ENCODE data around the gene POU1F1. TPM values are rescaled to one million over a fixed set of nuclear protein-coding genes. Genes with fewer than 3 reads are reported as not detected.

The POU1F1 gene
- total and polyA plus RNA-seq, 2 of the 8 experiments (the other 6 are each of a cell fraction or from before 2014, with no cell fraction given): not detected

DNA sequence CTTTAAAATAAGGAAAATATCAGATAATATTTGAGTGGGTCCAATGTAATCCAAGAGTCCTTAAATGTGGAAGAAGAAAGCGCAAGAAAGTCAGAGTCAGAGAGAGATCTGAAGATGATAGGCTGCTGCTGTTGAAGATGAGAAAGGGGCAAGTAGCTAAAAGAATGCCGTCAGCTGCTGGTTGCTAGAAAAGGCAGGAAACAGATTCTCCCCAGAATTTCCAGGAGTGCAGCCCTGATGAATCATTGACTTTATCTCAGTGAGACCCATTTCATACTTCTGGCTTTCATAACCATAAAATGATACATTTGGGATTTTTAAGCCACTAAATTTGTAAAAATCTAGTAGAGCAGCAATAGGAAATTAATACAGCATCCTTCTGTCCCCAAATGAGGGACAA lies 56.8 kb downstream of the POU1F1 start:
- no peak overlapping the region for H3K4me3 ChIP-seq (ENCODE audit: extremely low read depth in 1 of 4, insufficient read depth in 2 of 4, low read depth in 3 of 4, low read length in 4 of 4)
- H3K4me2 ChIP-seq (ENCODE audit: insufficient read depth in 1 of 2, low read depth in 2 of 2, low read length in 2 of 2): no peak overlapping the region
- no peaks in the 10 kb centered on the region for H3K36me3 ChIP-seq (ENCODE audit: control insufficient read depth in 2 of 4, insufficient read depth in 4 of 4, low read length in 3 of 4)
- no peaks in the 10 kb centered on the region for H3K4me1 ChIP-seq (replicated peaks in 1 of 4; ENCODE audit: control insufficient read depth in 3 of 4, insufficient read depth in 4 of 4, low read length in 3 of 4)
- TF ChIP-seq JUN (IDR thresholded peaks at IDR 0.05; ENCODE audit: low read depth, low read length): no peak
- TF ChIP-seq TAF1 (IDR thresholded peaks at IDR 0.05; ENCODE audit: low read depth, low read length): no peak
- TF ChIP-seq SAP30 (IDR thresholded peaks at IDR 0.05; ENCODE audit: insufficient read depth, insufficient replicate concordance, low read length): no peak
- TF ChIP-seq YY1 (IDR thresholded peaks at IDR 0.05; ENCODE audit: low read depth, low read length): no peak
- TF ChIP-seq POU5F1 (IDR thresholded peaks at IDR 0.05; ENCODE audit: low read depth, low read length): no peak
- H4K91ac ChIP-seq (replicated peaks; ENCODE audit: insufficient read length, low read length): no peak overlapping the region
- ChIA-PET POLR2A (ENCODE audit: partially characterized antibody) (no interaction called here), CTCF (ENCODE audit: partially characterized antibody) (interaction anchor here (1.0 kb wide), 1 partner anchor 75 kb away, joined by 3 read pairs; no protein-coding TSS in a partner anchor)
- no peaks in the 10 kb centered on the region for H3K9me3 ChIP-seq (ENCODE audit: insufficient read depth in 2 of 2, low read depth in 1 of 2, low read length in 1 of 2)
- no peak overlapping the region for H2BK120ac ChIP-seq (replicated peaks; ENCODE audit: low read depth, low read length)
- H2BK15ac ChIP-seq (ENCODE audit: low read length): no peak overlapping the region
- H3K9ac ChIP-seq (replicated peaks in 1 of 4; ENCODE audit: extremely low read depth in 1 of 4, low read depth in 3 of 4, low read length in 3 of 4): no peak overlapping the region
- WGBS, 2 experiments (ENCODE audit: extremely low coverage in 1 of 2, insufficient coverage in 1 of 2, insufficient read length in 1 of 2, insufficient replicate concordance in 2 of 2, low coverage in 1 of 2, low lambda C conversion rate in 2 of 2, missing lambda C conversion rate in 1 of 2): 87% methylated on average over 2 of the region's 2 CpGs; no CpG with 5 or more reads in 1 of the 2 experiments
- H3K18ac ChIP-seq (ENCODE audit: extremely low read depth, low read length): no peak overlapping the region
- no peak overlapping the region for H2AK5ac ChIP-seq (ENCODE audit: low read depth, low read length)
- no peak overlapping the region for H2BK20ac ChIP-seq (ENCODE audit: low read length)
- H3K79me1 ChIP-seq (ENCODE audit: low read depth, low read length): no peaks in the 10 kb centered on the region
- FAIRE-seq: no peak
- no peak overlapping the region for H3K27ac ChIP-seq (ENCODE audit: low read depth, low read length)
- no peak overlapping the region for H3K23ac ChIP-seq (ENCODE audit: insufficient read length)
- no peaks in the 10 kb centered on the region for H3K23me2 ChIP-seq (ENCODE audit: low read depth, low read length)
- no peak overlapping the region for H4K8ac ChIP-seq (ENCODE audit: extremely low read depth, insufficient read depth, low read length)
- no peaks in the 10 kb centered on the region for H3K27me3 ChIP-seq (replicated peaks in 1 of 4; ENCODE audit: control insufficient read depth in 3 of 4, extremely low read depth in 1 of 4, insufficient read depth in 3 of 4, low read length in 3 of 4)
- no peak overlapping the region for H2AFZ ChIP-seq (ENCODE audit: low read length)
- no peak overlapping the region for H2BK5ac ChIP-seq (ENCODE audit: low read depth, low read length)
- H3K56ac ChIP-seq (replicated peaks; ENCODE audit: insufficient read length, low read depth, low read length): no peak overlapping the region
- H2BK12ac ChIP-seq (ENCODE audit: low read depth, low read length): no peak overlapping the region
- H3K79me2 ChIP-seq (ENCODE audit: control insufficient read depth in 1 of 2, insufficient read depth in 2 of 2, low read length in 2 of 2): no peaks in the 10 kb centered on the region
- H4K20me1 ChIP-seq (replicated peaks in 1 of 2; ENCODE audit: control insufficient read depth in 1 of 2, insufficient read depth in 2 of 2, low read length in 2 of 2): no peaks in the 10 kb centered on the region
- DNase-seq (ENCODE audit: low read depth in 1 of 2, low spot score in 2 of 2): no peak
- no peak overlapping the region for H4K5ac ChIP-seq (ENCODE audit: insufficient read length, low read depth, low read length)
- no peak overlapping the region for H3K4ac ChIP-seq (replicated peaks; ENCODE audit: insufficient read length, low read depth, low read length)
- H3K14ac ChIP-seq (ENCODE audit: insufficient read length): no peak overlapping the region
